GM23248 (cell line): ENCODE data around the gene TRIM38. TPM values are rescaled to one million over a fixed set of nuclear protein-coding genes. Genes with fewer than 3 reads are reported as not detected.

Experiments
- DNase-seq: peaks from one replicate; pipeline ENCODE4 v3.0.0-alpha.2; 2015
- H2AFZ ChIP-seq: fragments of 200-600 bp; sonication (generic); 2 replicates; pipeline ENCODE4 v1.6.1; 2016; ENCODE audit warnings: antibody characterized with exemption
- H3F3A ChIP-seq: fragments of 200-600 bp; sonication (generic); 2 replicates; pipeline ENCODE4 v1.6.1; 2016; ENCODE audit warnings: mild to moderate bottlenecking, antibody characterized with exemption, mixed run types; ENCODE audit not compliant: insufficient read depth
- H3K27ac ChIP-seq: fragments of 200-600 bp; sonication (generic); 2 replicates; pipeline ENCODE4 v1.5.1; 2016; ENCODE audit warnings: mild to moderate bottlenecking
- H3K27me3 ChIP-seq: fragments of 200-600 bp; sonication (generic); replicated peaks from 2 replicates; pipeline ENCODE4 v1.6.1; 2016; ENCODE audit warnings: mild to moderate bottlenecking; ENCODE audit not compliant: insufficient read depth
- H3K36me3 ChIP-seq: fragments of 200-600 bp; sonication (generic); 2 replicates; pipeline ENCODE4 v1.6.1; 2016; ENCODE audit warnings: low read depth, mild to moderate bottlenecking
- H3K4me1 ChIP-seq: fragments of 200-600 bp; sonication (generic); 2 replicates; pipeline ENCODE4 v1.6.1; 2016; ENCODE audit warnings: mild to moderate bottlenecking; ENCODE audit not compliant: insufficient read depth
- H3K4me2 ChIP-seq: fragments of 200-600 bp; sonication (generic); one replicate; pipeline ENCODE4 v1.6.1; 2016; ENCODE audit warnings: mild to moderate bottlenecking; ENCODE audit not compliant: unreplicated experiment
- H3K4me3 ChIP-seq: fragments of 200-600 bp; sonication (generic); 2 replicates; pipeline ENCODE4 v1.5.1; 2016; ENCODE audit warnings: mild to moderate bottlenecking
- H3K79me2 ChIP-seq: fragments of 200-600 bp; sonication (generic); 2 replicates; pipeline ENCODE4 v1.6.1; 2016; ENCODE audit warnings: mild to moderate bottlenecking; ENCODE audit not compliant: insufficient read depth
- H3K9ac ChIP-seq: fragments of 200-600 bp; sonication (generic); 2 replicates; pipeline ENCODE4 v1.6.1; 2016; ENCODE audit warnings: mild to moderate bottlenecking
- H3K9me2 ChIP-seq: fragments of 200-600 bp; sonication (generic); 2 replicates; pipeline ENCODE4 v1.6.1; 2016; ENCODE audit warnings: mixed run types, mild to moderate bottlenecking, moderate library complexity; ENCODE audit not compliant: insufficient read depth
- H3K9me3 ChIP-seq: fragments of 200-600 bp; sonication (generic); one replicate; pipeline ENCODE4 v1.6.1; 2017; ENCODE audit warnings: low read depth
- H4K20me1 ChIP-seq: fragments of 200-600 bp; sonication (generic); 2 replicates; pipeline ENCODE4 v1.6.0; 2016; ENCODE audit not compliant: insufficient read depth
- EZH2 ChIP-seq: fragments of 200-600 bp; sonication (generic); IDR thresholded peaks from 2 replicates; pipeline ENCODE4 v1.6.1; 2018; ENCODE audit warnings: antibody characterized with exemption, mild to moderate bottlenecking; ENCODE audit not compliant: insufficient read depth, poor library complexity, severe bottlenecking
- EZH2phosphoT487 ChIP-seq: fragments of 200-600 bp; sonication (generic); IDR thresholded peaks from 2 replicates; pipeline ENCODE4 v1.6.1; 2018; ENCODE audit warnings: antibody characterized with exemption, moderate library complexity, mild to moderate bottlenecking, low read depth; ENCODE audit not compliant: insufficient read depth
- WGBS, 2 experiments: methylation state at CpG; one replicate each; pipeline ENCODE4 v1.1.6; 2015 to 2017; ENCODE audit warnings: low lambda C conversion rate in 2 of 2, low coverage in 1 of 2; ENCODE audit errors: missing lambda C conversion rate in 2 of 2; 5-methylcytosine and 5-hydroxymethylcytosine counted together
- in situ Hi-C: fragments of 300-500 bp; cut with MboI; formaldehyde crosslinking; loops from 2 replicates; pipeline ENCODE4 v1.15.0; 2020
- polyA plus RNA-seq: library from polyadenylated mRNA; unstranded; fragments of >200 nt; fragmentation: Nextera tagmentation; extraction: Ambion mirVana; gene quantifications from 2 replicates; pipeline ENCODE4 v1.2.1, GENCODE V29; 2016
- total RNA-seq: library from RNA; depleted of rRNA; stranded (reverse); fragments of >200 nt; shearing (Covaris generic); gene quantifications from 2 replicates; pipeline ENCODE4 v1.2.3, GENCODE V29; 2014

The TRIM38 gene
- total and polyA plus RNA-seq, 2 experiments from 2014 or later: 7.3 to 7.6 TPM

DNA sequence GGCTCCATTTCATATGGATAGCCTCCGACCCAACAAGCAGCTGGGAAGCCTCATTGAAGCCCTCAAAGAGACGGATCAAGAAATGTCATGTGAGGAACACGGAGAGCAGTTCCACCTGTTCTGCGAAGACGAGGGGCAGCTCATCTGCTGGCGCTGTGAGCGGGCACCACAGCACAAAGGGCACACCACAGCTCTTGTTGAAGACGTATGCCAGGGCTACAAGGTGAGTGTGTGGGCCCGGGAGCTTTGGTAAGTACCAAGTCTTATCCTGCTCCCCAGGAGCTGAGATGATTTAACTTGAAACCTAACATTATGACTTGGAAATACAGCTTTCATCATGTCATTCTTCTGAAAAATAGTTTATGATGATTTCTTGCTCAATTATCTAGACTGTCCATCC lies 4.1 kb downstream of the TRIM38 start:
- H3K27me3 ChIP-seq: no peaks in the 10 kb centered on the region
- H3K4me2 ChIP-seq: no peak overlapping the region
- H3K9ac ChIP-seq: no peak overlapping the region
- H3K9me3 ChIP-seq: no peaks in the 10 kb centered on the region
- H3K36me3 ChIP-seq: peaks cover 17% of the 10 kb centered on the region
- in situ Hi-C loops: no loop called here
- no peak for TF ChIP-seq EZH2
- TF ChIP-seq EZH2phosphoT487: no peak
- H3K79me2 ChIP-seq: peaks cover 46% of the 10 kb centered on the region
- no peak overlapping the region for H2AFZ ChIP-seq
- no peaks in the 10 kb centered on the region for H3K9me2 ChIP-seq
- no peak overlapping the region for H3K27ac ChIP-seq
- H3K4me1 ChIP-seq: peaks cover 60% of the 10 kb centered on the region
- no peaks in the 10 kb centered on the region for H4K20me1 ChIP-seq
- DNase-seq: no peak
- 97% methylated on average over 9 of the region's 9 CpGs for WGBS, 2 experiments
- no peak overlapping the region for H3K4me3 ChIP-seq
- H3F3A ChIP-seq: peaks cover 53% of the 10 kb centered on the region

DNA sequence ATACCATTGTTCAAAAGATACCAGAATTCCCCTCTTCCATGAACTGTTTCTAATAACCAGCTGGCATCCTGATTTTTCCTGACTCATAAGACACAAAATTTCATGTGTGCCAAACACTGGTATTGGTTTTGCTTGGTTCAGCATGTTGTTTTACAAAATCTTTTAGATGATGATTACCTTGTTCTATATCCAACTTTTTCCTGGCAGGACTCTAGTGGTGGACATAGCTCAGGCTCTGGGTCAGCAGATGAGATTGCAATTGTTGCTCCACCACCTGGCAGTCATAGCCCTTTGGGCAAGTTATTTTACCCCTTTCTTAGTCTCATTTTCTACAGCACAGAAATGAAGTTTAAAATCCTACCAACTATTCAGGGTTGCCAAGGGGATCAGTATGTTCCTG lies 6.2 kb downstream of the TRIM38 start:
- H3K9me2 ChIP-seq: no peaks in the 10 kb centered on the region
- H3K4me2 ChIP-seq: peak overlapping the region; percentile 74
- no peaks in the 10 kb centered on the region for H3K27me3 ChIP-seq
- in situ Hi-C loops: no loop called here
- H3K9me3 ChIP-seq: no peaks in the 10 kb centered on the region
- no peaks in the 10 kb centered on the region for H4K20me1 ChIP-seq
- TF ChIP-seq EZH2 (no peak), EZH2phosphoT487 (no peak)
- H3K79me2 ChIP-seq: peaks cover 41% of the 10 kb centered on the region
- DNase-seq: peak; percentile 78
- peaks cover 38% of the 10 kb centered on the region for H3K36me3 ChIP-seq
- H3K9ac ChIP-seq: no peak overlapping the region
- peak overlapping the region; percentile 22; the same call in 1 of the 2 replicates for H3K4me3 ChIP-seq
- peak overlapping the region; percentile 51 for H3K27ac ChIP-seq
- peaks cover 61% of the 10 kb centered on the region for H3K4me1 ChIP-seq
- peaks cover 44% of the 10 kb centered on the region for H3F3A ChIP-seq
- no peak overlapping the region for H2AFZ ChIP-seq

DNA sequence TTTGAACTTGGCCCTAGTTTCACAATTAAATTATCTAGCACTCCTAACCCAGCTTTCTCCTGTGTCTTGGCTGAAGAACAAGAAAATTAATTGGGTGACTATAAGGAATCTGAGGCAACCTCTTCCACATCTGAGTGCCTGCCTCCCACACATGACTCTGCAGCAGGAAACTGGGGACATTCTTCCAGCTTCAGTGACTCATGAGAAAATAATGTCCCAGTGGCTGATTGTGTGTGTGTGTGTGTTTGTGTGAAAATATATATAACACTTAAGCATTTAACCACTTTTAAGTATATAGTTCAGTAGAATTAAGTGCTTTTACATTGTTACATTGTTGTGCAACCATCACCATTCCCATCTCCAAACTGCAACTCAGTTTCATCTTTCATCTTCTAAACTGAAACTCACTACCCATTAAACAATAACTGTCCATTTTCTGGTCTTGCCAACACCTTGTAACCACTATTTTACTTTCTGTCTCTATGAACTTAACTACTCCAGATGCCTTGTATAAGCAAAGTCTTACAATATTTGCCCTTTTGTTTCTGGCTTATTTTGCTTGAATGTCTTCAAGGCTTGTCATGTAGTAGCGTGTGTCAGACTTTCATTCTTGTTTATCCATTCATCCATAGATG lies 8.7 kb downstream of the TRIM38 start:
- in situ Hi-C loops: no loop called here
- Histone ChIP-seq H3K36me3 (peaks cover 55% of the 10 kb centered on the region), H3K4me3 (peak overlapping the region; percentile 39), H4K20me1 (no peaks in the 10 kb centered on the region), H3K9me3 (no peaks in the 10 kb centered on the region), H3K27me3 (no peaks in the 10 kb centered on the region), H2AFZ (no peak overlapping the region), H3F3A (peaks cover 44% of the 10 kb centered on the region), H3K9ac (peak overlapping the region; percentile 39), H3K9me2 (no peaks in the 10 kb centered on the region), H3K27ac (peak overlapping the region; percentile 76), H3K79me2 (peaks cover 21% of the 10 kb centered on the region), H3K4me1 (peaks cover 48% of the 10 kb centered on the region), H3K4me2 (peak overlapping the region; percentile 70)
- TF ChIP-seq EZH2: no peak
- no peak for TF ChIP-seq EZH2phosphoT487
- WGBS, 2 experiments: 84 to 100% methylated on average over 1 of the region's 1 CpG
- peak; percentile 95 for DNase-seq

DNA sequence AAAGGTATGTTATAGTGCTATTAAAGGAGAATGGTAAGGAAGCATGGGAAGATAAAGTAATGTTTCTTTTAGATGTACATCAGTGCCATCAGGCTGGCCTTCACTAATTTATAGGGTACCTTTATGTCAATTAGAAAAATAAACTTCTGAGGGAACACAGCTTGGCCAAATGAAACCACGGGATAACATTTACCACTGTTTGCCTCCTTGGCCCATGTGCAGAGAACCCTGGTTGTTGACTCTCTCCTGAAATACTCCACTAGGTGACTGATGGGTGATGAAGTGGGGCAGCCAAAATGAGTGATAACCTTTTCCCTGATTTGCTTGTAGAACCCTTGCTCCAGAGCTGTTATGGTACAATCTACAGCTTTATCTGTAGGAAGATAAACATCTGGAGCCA lies 9.5 kb downstream of the TRIM38 start:
- H3K36me3 ChIP-seq: peaks cover 63% of the 10 kb centered on the region
- in situ Hi-C loops: no loop called here
- H3K4me3 ChIP-seq: no peak overlapping the region
- no peak for TF ChIP-seq EZH2
- DNase-seq: no peak
- peaks cover 16% of the 10 kb centered on the region for H3K79me2 ChIP-seq
- H3K9ac ChIP-seq: no peak overlapping the region
- WGBS, 2 experiments: 93 to 100% methylated on average over 1 of the region's 1 CpG
- no peaks in the 10 kb centered on the region for H3K27me3 ChIP-seq
- no peaks in the 10 kb centered on the region for H3K9me3 ChIP-seq
- peaks cover 44% of the 10 kb centered on the region for H3F3A ChIP-seq
- H2AFZ ChIP-seq: no peak overlapping the region
- H3K4me2 ChIP-seq: peak overlapping the region; percentile 70
- H3K4me1 ChIP-seq: peaks cover 45% of the 10 kb centered on the region
- no peaks in the 10 kb centered on the region for H3K9me2 ChIP-seq
- H4K20me1 ChIP-seq: no peaks in the 10 kb centered on the region
- H3K27ac ChIP-seq: peak overlapping the region; percentile 76

DNA sequence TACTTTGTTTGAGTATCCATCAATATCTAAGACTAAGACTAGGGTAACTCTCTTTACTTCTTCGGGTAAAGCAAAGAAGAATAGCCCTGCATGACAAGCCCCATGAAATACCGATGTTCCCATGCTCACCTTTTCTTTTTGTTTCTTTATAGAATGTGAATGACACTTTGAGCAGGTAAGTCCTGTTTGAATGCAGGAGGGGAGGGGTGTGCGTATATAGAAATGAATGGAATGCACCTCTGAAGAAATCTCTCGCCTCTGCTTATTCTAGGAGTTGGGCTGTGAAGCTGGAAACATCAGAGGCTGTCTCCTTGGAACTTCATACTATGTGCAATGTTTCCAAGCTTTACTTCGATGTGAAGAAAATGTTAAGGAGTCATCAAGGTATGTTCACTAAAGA lies 10.3 kb downstream of the TRIM38 start:
- Histone ChIP-seq H3F3A (peaks cover 39% of the 10 kb centered on the region), H3K27me3 (no peaks in the 10 kb centered on the region), H3K4me3 (no peak overlapping the region), H3K9me3 (no peaks in the 10 kb centered on the region), H3K9me2 (no peaks in the 10 kb centered on the region), H3K4me2 (no peak overlapping the region), H3K79me2 (peaks cover 10% of the 10 kb centered on the region; the same call in 1 of the 2 replicates), H3K27ac (no peak overlapping the region), H3K9ac (no peak overlapping the region), H3K36me3 (peaks cover 66% of the 10 kb centered on the region), H3K4me1 (peaks cover 40% of the 10 kb centered on the region), H2AFZ (no peak overlapping the region), H4K20me1 (no peaks in the 10 kb centered on the region)
- no peak for TF ChIP-seq EZH2phosphoT487
- 95 to 97% methylated on average over 5 of the region's 5 CpGs for WGBS, 2 experiments
- in situ Hi-C loops: no loop called here
- DNase-seq: no peak
